Adrenal gland (tissue), 5 donors: Measurements from ENCODE around the gene MARCHF9.

ENCODE experiments used
- POLR2A ChIP-seq, 2 donors: fragments of 450-650 bp; IDR thresholded peaks; one replicate each; pipeline ENCODE4 v1.6.1; 2017; ENCODE audit warnings: antibody characterized with exemption in 2 of 2, mild to moderate bottlenecking in 2 of 2, moderate library complexity in 1 of 2
- TF ChIP-seq, protein P1 (sequence below), 6 experiments: fragments of 450-650 bp in 4 of 6; fragments of 200-600 bp in 2 of 6; sonication (generic) in 1 of 6; IDR thresholded peaks; 1 replicate in 5 of 6; 2 replicates in 1 of 6; pipeline versions ENCODE4 v1.5.1 to v1.8.0; 2016 to 2021; ENCODE audit warnings: antibody characterized with exemption in 6 of 6, mild to moderate bottlenecking in 2 of 6, moderate library complexity in 1 of 6
- donor health status: DM: no; HTN: no; CAD: no.

DNA sequence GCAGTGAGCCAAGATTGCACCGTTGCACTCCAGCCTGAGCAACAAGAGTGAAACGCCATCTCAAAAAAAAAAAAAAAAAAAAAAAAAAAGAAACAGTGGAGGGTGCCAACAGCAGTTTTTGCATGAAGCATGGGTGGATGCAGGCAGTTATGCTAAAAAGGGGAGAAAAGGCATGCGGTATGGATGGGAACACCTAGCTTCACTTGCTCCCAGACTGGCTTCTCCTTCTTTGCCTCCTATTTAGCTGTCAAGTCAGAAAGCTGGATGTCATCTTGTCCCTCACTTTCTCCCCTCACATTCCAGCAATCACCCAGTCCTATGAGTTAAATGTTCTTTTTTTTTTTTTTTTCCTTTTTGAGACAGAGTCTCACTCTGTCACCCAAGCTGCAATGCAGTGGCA lies 20.1 kb downstream of the MARCHF9 start:
- TF ChIP-seq, protein P1, sequence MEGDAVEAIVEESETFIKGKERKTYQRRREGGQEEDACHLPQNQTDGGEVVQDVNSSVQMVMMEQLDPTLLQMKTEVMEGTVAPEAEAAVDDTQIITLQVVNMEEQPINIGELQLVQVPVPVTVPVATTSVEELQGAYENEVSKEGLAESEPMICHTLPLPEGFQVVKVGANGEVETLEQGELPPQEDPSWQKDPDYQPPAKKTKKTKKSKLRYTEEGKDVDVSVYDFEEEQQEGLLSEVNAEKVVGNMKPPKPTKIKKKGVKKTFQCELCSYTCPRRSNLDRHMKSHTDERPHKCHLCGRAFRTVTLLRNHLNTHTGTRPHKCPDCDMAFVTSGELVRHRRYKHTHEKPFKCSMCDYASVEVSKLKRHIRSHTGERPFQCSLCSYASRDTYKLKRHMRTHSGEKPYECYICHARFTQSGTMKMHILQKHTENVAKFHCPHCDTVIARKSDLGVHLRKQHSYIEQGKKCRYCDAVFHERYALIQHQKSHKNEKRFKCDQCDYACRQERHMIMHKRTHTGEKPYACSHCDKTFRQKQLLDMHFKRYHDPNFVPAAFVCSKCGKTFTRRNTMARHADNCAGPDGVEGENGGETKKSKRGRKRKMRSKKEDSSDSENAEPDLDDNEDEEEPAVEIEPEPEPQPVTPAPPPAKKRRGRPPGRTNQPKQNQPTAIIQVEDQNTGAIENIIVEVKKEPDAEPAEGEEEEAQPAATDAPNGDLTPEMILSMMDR (IDR thresholded peaks at IDR 0.05) = no peak
- no peak for TF ChIP-seq POLR2A (IDR thresholded peaks at IDR 0.05)
